Measurements from ENCODE around the gene ZNF256. TPM values are rescaled to one million over a fixed set of nuclear protein-coding genes. Genes with fewer than 3 reads are reported as not detected.
"Not testable (repeated sequence)": the region's sequence is repeated elsewhere in the genome, so short reads cannot be mapped to it uniquely, and the experiment has no call there.

Gene ZNF256
- total and polyA plus RNA-seq, 4 donors, result 7.4 to 12.3 (median 10.0) TPM

- WGBS (ENCODE audit: insufficient coverage), result 0% methylated on average over 18 of the region's 18 CpGs
- Histone ChIP-seq H3K4me3 (ENCODE audit: low read depth, low read length) (peak overlapping the region; percentile 86), H3K4me1 (ENCODE audit: control insufficient read depth, insufficient read depth, low read length) (peaks cover 18% of the 10 kb centered on the region), H3K36me3 (ENCODE audit: control insufficient read depth, insufficient read depth, low read length) (peaks cover 21% of the 10 kb centered on the region), H3K27me3 (ENCODE audit: control insufficient read depth, insufficient read depth, low read length) (no peaks in the 10 kb centered on the region), H3K9me3 (ENCODE audit: control insufficient read depth, insufficient read depth, low read length) (no peaks in the 10 kb centered on the region), H3K27ac (ENCODE audit: low read depth, low read length) (peak overlapping the region; percentile 75)
- no peak for DNase-seq (ENCODE audit: low read depth in 4 of 6, low spot score in 6 of 6)
Measured at GRCh38 chr19:57947088-57947418, 453 bp downstream of the ZNF256 start.

GRCh38 chr19:57946316-57946715 lies 1.2 kb downstream of the ZNF256 start:
- WGBS (ENCODE audit: insufficient coverage), result 47% methylated on average over 2 of the region's 2 CpGs
- peaks cover 21% of the 10 kb centered on the region for H3K36me3 ChIP-seq (ENCODE audit: control insufficient read depth, insufficient read depth, low read length)
- no peak overlapping the region for H3K27ac ChIP-seq (ENCODE audit: low read depth, low read length)
- peak overlapping the region; percentile 86 for H3K4me3 ChIP-seq (ENCODE audit: low read depth, low read length)
- H3K9me3 ChIP-seq (ENCODE audit: control insufficient read depth, insufficient read depth, low read length), result no peaks in the 10 kb centered on the region
- H3K4me1 ChIP-seq (ENCODE audit: control insufficient read depth, insufficient read depth, low read length), result peaks cover 18% of the 10 kb centered on the region
- DNase-seq (ENCODE audit: low read depth in 4 of 6, low spot score in 6 of 6), result no peak
- no peaks in the 10 kb centered on the region for H3K27me3 ChIP-seq (ENCODE audit: control insufficient read depth, insufficient read depth, low read length)

GRCh38 chr19:57941593-57941992 lies 5.9 kb downstream of the ZNF256 start:
- DNase-seq (ENCODE audit: low read depth in 4 of 6, low spot score in 6 of 6), result no peak
- no CpG with 5 or more reads among the region's 3 CpGs for WGBS (ENCODE audit: insufficient coverage)
- Histone ChIP-seq H3K4me1 (ENCODE audit: control insufficient read depth, insufficient read depth, low read length) (peaks cover 7% of the 10 kb centered on the region), H3K9me3 (ENCODE audit: control insufficient read depth, insufficient read depth, low read length) (no peaks in the 10 kb centered on the region), H3K36me3 (ENCODE audit: control insufficient read depth, insufficient read depth, low read length) (peaks cover 31% of the 10 kb centered on the region), H3K27ac (ENCODE audit: low read depth, low read length) (no peak overlapping the region), H3K27me3 (ENCODE audit: control insufficient read depth, insufficient read depth, low read length) (no peaks in the 10 kb centered on the region), H3K4me3 (ENCODE audit: low read depth, low read length) (no peak overlapping the region)

- 77% methylated on average over 6 of the region's 12 CpGs for WGBS (ENCODE audit: insufficient coverage)
- Histone ChIP-seq H3K27me3 (ENCODE audit: control insufficient read depth, insufficient read depth, low read length) (no peaks in the 10 kb centered on the region), H3K4me1 (ENCODE audit: control insufficient read depth, insufficient read depth, low read length) (peaks cover 8% of the 10 kb centered on the region), H3K36me3 (ENCODE audit: control insufficient read depth, insufficient read depth, low read length) (peaks cover 32% of the 10 kb centered on the region), H3K27ac (ENCODE audit: low read depth, low read length) (peak overlapping the region; percentile 54), H3K4me3 (ENCODE audit: low read depth, low read length) (peak overlapping the region; percentile 69), H3K9me3 (ENCODE audit: control insufficient read depth, insufficient read depth, low read length) (no peaks in the 10 kb centered on the region)
- peak in 1 of 6 donors; percentile 31 for DNase-seq (ENCODE audit: low read depth in 4 of 6, low spot score in 6 of 6)
Measured at GRCh38 chr19:57935731-57936130, 11.8 kb downstream of the ZNF256 start.

GRCh38 chr19:57934820-57935665 lies 12.5 kb downstream of the ZNF256 start, which contains the start of gene ZNF418:
TSS of gene ZNF418 (minus strand) at chr19:57935402. CDS start at chr19:57933822, 1,580 bp downstream.
- WGBS (ENCODE audit: insufficient coverage), result under 1% methylated on average over 51 of the region's 54 CpGs
- peaks cover 38% of the 10 kb centered on the region for H3K36me3 ChIP-seq (ENCODE audit: control insufficient read depth, insufficient read depth, low read length)
- no peaks in the 10 kb centered on the region for H3K9me3 ChIP-seq (ENCODE audit: control insufficient read depth, insufficient read depth, low read length)
- H3K4me3 ChIP-seq (ENCODE audit: low read depth, low read length), result peak within 1 kb of the TSS; percentile 69
- peak; percentile 75 to 98 (median 84) for DNase-seq (ENCODE audit: low read depth in 4 of 6, low spot score in 6 of 6)
- peaks cover 8% of the 10 kb centered on the region for H3K4me1 ChIP-seq (ENCODE audit: control insufficient read depth, insufficient read depth, low read length)
- H3K27me3 ChIP-seq (ENCODE audit: control insufficient read depth, insufficient read depth, low read length), result no peaks in the 10 kb centered on the region
- peak within 1 kb of the TSS; percentile 54 for H3K27ac ChIP-seq (ENCODE audit: low read depth, low read length)

GRCh38 chr19:57927587-57927986 lies 19.9 kb downstream of the ZNF256 start:
- Histone ChIP-seq H3K27me3 (ENCODE audit: control insufficient read depth, insufficient read depth, low read length) (no peaks in the 10 kb centered on the region), H3K36me3 (ENCODE audit: control insufficient read depth, insufficient read depth, low read length) (peaks cover 71% of the 10 kb centered on the region), H3K9me3 (ENCODE audit: control insufficient read depth, insufficient read depth, low read length) (no peaks in the 10 kb centered on the region), H3K27ac (ENCODE audit: low read depth, low read length) (no peak overlapping the region), H3K4me1 (ENCODE audit: control insufficient read depth, insufficient read depth, low read length) (no peaks in the 10 kb centered on the region), H3K4me3 (ENCODE audit: low read depth, low read length) (no peak overlapping the region)
- 100% methylated on average over 4 of the region's 4 CpGs for WGBS (ENCODE audit: insufficient coverage)
- no peak for DNase-seq (ENCODE audit: low read depth in 4 of 6, low spot score in 6 of 6)

- Histone ChIP-seq H3K36me3 (ENCODE audit: control insufficient read depth, insufficient read depth, low read length) (peaks cover 37% of the 10 kb centered on the region), H3K4me3 (ENCODE audit: low read depth, low read length) (peak within 1 kb of the TSS; percentile 70)
- peak; percentile 84 to 99 (median 90) for DNase-seq (ENCODE audit: low read depth in 4 of 6, low spot score in 6 of 6)
- not testable (repeated sequence) for H3K4me1 ChIP-seq (ENCODE audit: control insufficient read depth, insufficient read depth, low read length); H3K27ac ChIP-seq (ENCODE audit: low read depth, low read length); H3K9me3 ChIP-seq (ENCODE audit: control insufficient read depth, insufficient read depth, low read length); H3K27me3 ChIP-seq (ENCODE audit: control insufficient read depth, insufficient read depth, low read length)
- under 1% methylated on average over 47 of the region's 51 CpGs for WGBS (ENCODE audit: insufficient coverage)
Measured at GRCh38 chr19:57916168-57916995, 31.1 kb downstream of the ZNF256 start, which contains the start of gene ZNF417. TSS of gene ZNF417 (minus strand) at chr19:57916592. CDS start at chr19:57916411, 181 bp downstream.

GRCh38 chr19:57914531-57914930 lies 33.0 kb downstream of the ZNF256 start:
- Histone ChIP-seq H3K27me3 (ENCODE audit: control insufficient read depth, insufficient read depth, low read length) (no peaks in the 10 kb centered on the region), H3K4me3 (ENCODE audit: low read depth, low read length) (no peak overlapping the region), H3K9me3 (ENCODE audit: control insufficient read depth, insufficient read depth, low read length) (no peaks in the 10 kb centered on the region), H3K36me3 (ENCODE audit: control insufficient read depth, insufficient read depth, low read length) (peaks cover 29% of the 10 kb centered on the region), H3K27ac (ENCODE audit: low read depth, low read length) (no peak overlapping the region), H3K4me1 (ENCODE audit: control insufficient read depth, insufficient read depth, low read length) (peaks cover 7% of the 10 kb centered on the region)
- 96% methylated on average over 3 of the region's 3 CpGs for WGBS (ENCODE audit: insufficient coverage)
- DNase-seq (ENCODE audit: low read depth in 4 of 6, low spot score in 6 of 6), result no peak

- H3K4me1 ChIP-seq (ENCODE audit: control insufficient read depth, insufficient read depth, low read length), result no peaks in the 10 kb centered on the region
- no peaks in the 10 kb centered on the region for H3K9me3 ChIP-seq (ENCODE audit: control insufficient read depth, insufficient read depth, low read length)
- 93% methylated on average over 2 of the region's 3 CpGs for WGBS (ENCODE audit: insufficient coverage)
- H3K36me3 ChIP-seq (ENCODE audit: control insufficient read depth, insufficient read depth, low read length), result peaks cover 30% of the 10 kb centered on the region
- H3K27ac ChIP-seq (ENCODE audit: low read depth, low read length), result no peak overlapping the region
- no peaks in the 10 kb centered on the region for H3K27me3 ChIP-seq (ENCODE audit: control insufficient read depth, insufficient read depth, low read length)
- H3K4me3 ChIP-seq (ENCODE audit: low read depth, low read length), result no peak overlapping the region
- DNase-seq (ENCODE audit: low read depth in 4 of 6, low spot score in 6 of 6), result no peak
Measured at GRCh38 chr19:57907394-57907793, 40.1 kb downstream of the ZNF256 start.

Measured in spinal cord (tissue), 10 donors.